ENCODE measurements around the gene RNF11.

The RNF11 gene

DNA sequence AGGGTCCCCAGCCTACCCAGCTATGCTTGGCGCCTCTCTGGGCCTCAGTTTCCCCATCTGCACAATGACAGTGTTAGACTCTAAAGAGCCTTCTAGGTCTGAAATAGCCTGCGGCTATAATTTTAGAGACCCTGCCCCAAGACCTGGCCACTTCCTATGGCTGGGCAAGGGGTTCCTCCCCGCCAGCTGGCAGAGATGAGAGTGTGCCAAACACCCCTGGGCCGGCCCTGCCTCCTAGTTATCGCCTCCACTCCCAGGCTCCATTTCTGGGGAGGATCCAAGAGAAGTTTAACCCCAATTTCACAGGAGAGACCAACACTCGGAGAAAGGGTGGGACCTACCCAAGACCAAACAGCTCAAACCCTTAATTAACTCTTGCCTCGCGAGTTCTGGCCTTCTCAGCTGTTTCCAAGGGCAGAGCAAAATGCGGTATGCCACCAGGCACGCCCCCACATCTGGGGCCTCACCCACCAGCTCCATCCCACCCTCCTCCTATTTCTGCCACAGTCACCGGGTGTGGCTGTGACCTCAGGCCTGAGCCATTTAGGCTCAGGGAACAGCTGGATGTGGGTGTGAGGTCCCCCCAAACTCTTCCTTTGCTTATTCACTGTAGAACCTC, 58.6 kb downstream of the RNF11 start:
- H4K20me1 ChIP-seq (ENCODE audit: insufficient read depth, low read length): no peaks in the 10 kb centered on the region
- no peak overlapping the region for H3K4me3 ChIP-seq (ENCODE audit: low read depth in 1 of 2, low read length in 2 of 2)
- DNase-seq (no peak), ATAC-seq (ENCODE audit: insufficient read depth, low read depth) (no peak)
- no peak overlapping the region for H2AFZ ChIP-seq (ENCODE audit: low read depth, low read length)
- no peaks in the 10 kb centered on the region for H3K9me3 ChIP-seq (ENCODE audit: insufficient read depth, low read length, severe bottlenecking)
- no peaks in the 10 kb centered on the region for H3K36me3 ChIP-seq (ENCODE audit: insufficient read depth, low read length)
- H3K27me3 ChIP-seq (ENCODE audit: insufficient read depth, low read length, poor library complexity): no peaks in the 10 kb centered on the region
- TF ChIP-seq, protein P1, sequence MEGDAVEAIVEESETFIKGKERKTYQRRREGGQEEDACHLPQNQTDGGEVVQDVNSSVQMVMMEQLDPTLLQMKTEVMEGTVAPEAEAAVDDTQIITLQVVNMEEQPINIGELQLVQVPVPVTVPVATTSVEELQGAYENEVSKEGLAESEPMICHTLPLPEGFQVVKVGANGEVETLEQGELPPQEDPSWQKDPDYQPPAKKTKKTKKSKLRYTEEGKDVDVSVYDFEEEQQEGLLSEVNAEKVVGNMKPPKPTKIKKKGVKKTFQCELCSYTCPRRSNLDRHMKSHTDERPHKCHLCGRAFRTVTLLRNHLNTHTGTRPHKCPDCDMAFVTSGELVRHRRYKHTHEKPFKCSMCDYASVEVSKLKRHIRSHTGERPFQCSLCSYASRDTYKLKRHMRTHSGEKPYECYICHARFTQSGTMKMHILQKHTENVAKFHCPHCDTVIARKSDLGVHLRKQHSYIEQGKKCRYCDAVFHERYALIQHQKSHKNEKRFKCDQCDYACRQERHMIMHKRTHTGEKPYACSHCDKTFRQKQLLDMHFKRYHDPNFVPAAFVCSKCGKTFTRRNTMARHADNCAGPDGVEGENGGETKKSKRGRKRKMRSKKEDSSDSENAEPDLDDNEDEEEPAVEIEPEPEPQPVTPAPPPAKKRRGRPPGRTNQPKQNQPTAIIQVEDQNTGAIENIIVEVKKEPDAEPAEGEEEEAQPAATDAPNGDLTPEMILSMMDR (IDR thresholded peaks at IDR 0.05; ENCODE audit: borderline replicate concordance, extremely low read depth, low read length, poor library complexity, severe bottlenecking): no peak
- TF ChIP-seq EZH2 (IDR thresholded peaks at IDR 0.05; ENCODE audit: borderline replicate concordance, low read depth, low read length, severe bottlenecking): no peak
- no peak overlapping the region for H3K27ac ChIP-seq (ENCODE audit: low read length)
- no peak overlapping the region for H3K9ac ChIP-seq (ENCODE audit: low read depth, low read length)
- peaks cover 12% of the 10 kb centered on the region for H3K4me1 ChIP-seq (ENCODE audit: insufficient read depth, low read length)
- H3K4me2 ChIP-seq (ENCODE audit: insufficient read depth, low read length): no peak overlapping the region
- no peaks in the 10 kb centered on the region for H3K79me2 ChIP-seq (ENCODE audit: insufficient read depth, low read length)

DNA sequence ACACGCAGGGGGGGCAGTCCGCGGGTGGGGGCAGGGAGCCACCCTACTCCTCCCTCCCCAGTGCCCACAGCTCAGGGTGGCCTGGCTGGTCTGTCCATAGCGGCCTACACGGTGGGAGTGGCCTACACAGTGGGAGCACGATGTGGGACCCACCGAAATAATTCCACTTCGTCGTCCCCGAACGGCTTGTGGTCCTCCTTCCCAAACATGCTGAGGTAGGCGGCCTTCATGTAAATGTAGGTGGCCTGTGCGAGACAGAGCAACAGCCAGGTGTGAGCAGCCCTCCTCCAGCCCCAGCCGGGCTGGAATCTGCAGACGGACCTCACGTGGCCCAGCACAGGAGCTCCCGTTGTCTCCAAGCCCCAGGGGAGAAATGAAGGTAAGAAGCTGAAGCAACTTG, 59.9 kb downstream of the RNF11 start:
- Histone ChIP-seq H3K27me3 (ENCODE audit: insufficient read depth, low read length, poor library complexity) (no peaks in the 10 kb centered on the region), H3K79me2 (ENCODE audit: insufficient read depth, low read length) (no peaks in the 10 kb centered on the region), H3K36me3 (ENCODE audit: insufficient read depth, low read length) (no peaks in the 10 kb centered on the region), H3K4me1 (ENCODE audit: insufficient read depth, low read length) (peaks cover 12% of the 10 kb centered on the region), H4K20me1 (ENCODE audit: insufficient read depth, low read length) (no peaks in the 10 kb centered on the region), H3K9me3 (ENCODE audit: insufficient read depth, low read length, severe bottlenecking) (no peaks in the 10 kb centered on the region), H3K9ac (ENCODE audit: low read depth, low read length) (no peak overlapping the region), H3K4me2 (ENCODE audit: insufficient read depth, low read length) (no peak overlapping the region; the same call in 1 of the 2 replicates), H2AFZ (ENCODE audit: low read depth, low read length) (peak overlapping the region; percentile 82; the same call in 1 of the 2 replicates), H3K4me3 (ENCODE audit: low read depth in 1 of 2, low read length in 2 of 2) (no peak overlapping the region), H3K27ac (ENCODE audit: low read length) (no peak overlapping the region)
- DNase-seq: no peak
- ATAC-seq (ENCODE audit: insufficient read depth, low read depth): no peak
- no peak for TF ChIP-seq EZH2 (IDR thresholded peaks at IDR 0.05; ENCODE audit: borderline replicate concordance, low read depth, low read length, severe bottlenecking)
- TF ChIP-seq, protein P1 (IDR thresholded peaks at IDR 0.05; ENCODE audit: borderline replicate concordance, extremely low read depth, low read length, poor library complexity, severe bottlenecking): no peak

DNA sequence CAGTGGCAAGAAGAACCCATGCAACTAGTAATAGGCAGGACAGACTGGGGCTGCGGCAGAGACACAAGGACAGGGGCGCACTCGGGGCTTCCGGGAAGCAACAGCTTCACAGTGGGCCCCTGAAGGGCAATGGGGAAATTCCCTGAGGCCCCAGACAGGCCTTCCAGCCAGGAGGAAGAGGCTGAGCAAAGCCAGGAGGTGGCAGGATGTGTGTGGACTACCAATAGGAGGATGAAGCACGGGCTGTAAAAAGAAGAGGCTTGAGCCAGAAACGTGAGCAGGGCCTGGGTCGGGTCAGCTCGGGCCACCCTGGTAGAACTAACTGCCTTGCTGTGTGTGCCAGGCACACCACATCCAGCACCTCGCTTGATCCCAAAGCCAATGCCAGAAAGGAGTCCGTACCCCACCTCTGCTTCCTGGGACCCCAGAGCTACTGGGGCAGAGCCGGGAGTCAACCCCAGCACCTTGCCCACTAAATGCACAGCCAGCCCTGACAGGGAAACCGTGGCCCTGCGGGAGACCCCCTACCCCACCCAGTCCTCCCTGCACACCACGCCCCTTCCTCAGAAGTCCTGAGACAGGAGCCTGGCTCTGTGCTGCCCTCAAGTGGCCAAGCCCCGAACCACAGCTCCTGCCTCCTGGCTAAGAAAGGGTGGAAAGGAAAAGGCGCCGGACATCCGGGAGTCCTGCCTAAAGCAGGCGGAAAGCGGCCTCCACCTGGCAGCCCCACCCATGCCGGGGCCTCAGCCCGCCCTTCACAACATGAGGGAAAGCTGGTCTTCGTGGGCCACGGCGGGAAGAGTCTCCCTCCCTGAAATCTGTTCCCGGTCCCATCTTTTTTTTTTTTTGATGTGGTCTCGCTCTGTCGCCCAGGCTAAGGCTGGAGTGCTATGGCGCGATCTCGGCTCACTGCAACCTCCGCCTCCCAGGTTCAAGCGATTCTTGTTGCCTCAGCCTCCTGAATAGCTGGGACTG, 60.6 kb downstream of the RNF11 start:
- DNase-seq (peak; percentile 87), ATAC-seq (ENCODE audit: insufficient read depth, low read depth) (peak; percentile 89)
- no peak for TF ChIP-seq EZH2 (IDR thresholded peaks at IDR 0.05; ENCODE audit: borderline replicate concordance, low read depth, low read length, severe bottlenecking)
- TF ChIP-seq, protein P1 (IDR thresholded peaks at IDR 0.05; ENCODE audit: borderline replicate concordance, extremely low read depth, low read length, poor library complexity, severe bottlenecking): peak; percentile 95
- Histone ChIP-seq H3K79me2 (ENCODE audit: insufficient read depth, low read length) (no peaks in the 10 kb centered on the region), H3K4me2 (ENCODE audit: insufficient read depth, low read length) (peak overlapping the region; percentile 72), H3K36me3 (ENCODE audit: insufficient read depth, low read length) (no peaks in the 10 kb centered on the region), H3K4me1 (ENCODE audit: insufficient read depth, low read length) (peaks cover 12% of the 10 kb centered on the region), H3K27me3 (ENCODE audit: insufficient read depth, low read length, poor library complexity) (no peaks in the 10 kb centered on the region), H2AFZ (ENCODE audit: low read depth, low read length) (peak overlapping the region; percentile 82), H3K9ac (ENCODE audit: low read depth, low read length) (peak overlapping the region; percentile 28), H3K9me3 (ENCODE audit: insufficient read depth, low read length, severe bottlenecking) (no peaks in the 10 kb centered on the region), H3K27ac (ENCODE audit: low read length) (peak overlapping the region; percentile 18; the same call in 1 of the 2 replicates), H4K20me1 (ENCODE audit: insufficient read depth, low read length) (no peaks in the 10 kb centered on the region), H3K4me3 (ENCODE audit: low read depth in 1 of 2, low read length in 2 of 2) (peak overlapping the region in 1 of 2 experiments; percentile 51; a peak in 2 of 4 replicates)

Measured in DND-41 (cell line).